IPS-18c (cell line): Measurements from ENCODE around the gene COPZ2.

Source experiments
- H3K4me3 ChIP-seq: 2 replicates; pipeline ENCODE4 v1.7.0; 2013; ENCODE audit warnings: low read depth, mild to moderate bottlenecking, low read length, moderate library complexity; ENCODE audit not compliant: insufficient read depth
- H3K9me3 ChIP-seq: one replicate; pipeline ENCODE4 v1.6.1; 2013; ENCODE audit warnings: mild to moderate bottlenecking, low read length, moderate library complexity; ENCODE audit not compliant: control insufficient read depth, insufficient read depth

Gene COPZ2

DNA sequence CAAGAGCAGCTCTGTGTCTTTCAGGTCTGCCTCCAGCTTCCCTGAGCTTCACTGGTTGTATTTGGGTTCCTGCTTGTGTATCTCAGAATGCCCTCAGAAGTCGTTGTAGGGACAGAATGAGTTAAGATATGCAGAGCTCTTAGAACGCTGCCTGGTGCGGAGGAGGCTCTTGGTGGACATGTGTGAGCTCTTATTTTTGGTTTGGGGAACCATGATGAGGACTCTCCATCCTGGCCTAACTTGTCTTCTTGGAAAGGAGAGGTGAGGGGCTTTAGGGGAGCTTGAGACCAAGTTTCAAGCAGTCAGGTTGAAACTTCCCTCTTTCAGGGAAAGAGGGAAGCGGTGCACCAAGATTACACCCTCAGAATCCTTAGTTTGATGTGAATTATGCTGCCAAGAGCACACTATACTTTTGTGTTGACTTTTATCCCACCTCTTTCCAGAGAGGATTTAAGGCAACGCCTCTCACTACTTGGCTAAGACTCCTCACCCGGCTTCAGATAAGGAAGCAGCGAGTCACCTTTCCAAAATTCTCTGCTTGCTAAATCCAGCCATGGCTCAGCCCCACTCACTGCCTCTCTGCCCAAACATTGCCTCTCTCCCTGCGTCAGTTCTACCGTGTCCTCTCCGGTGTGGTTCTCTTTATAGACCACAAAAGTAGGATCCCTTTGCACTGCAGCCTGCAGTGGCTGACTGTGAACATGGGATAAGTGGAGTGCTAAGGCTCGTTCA is 53.9 kb downstream of the COPZ2 start:
- no peaks in the 10 kb centered on the region for H3K9me3 ChIP-seq
- no peak overlapping the region for H3K4me3 ChIP-seq

DNA sequence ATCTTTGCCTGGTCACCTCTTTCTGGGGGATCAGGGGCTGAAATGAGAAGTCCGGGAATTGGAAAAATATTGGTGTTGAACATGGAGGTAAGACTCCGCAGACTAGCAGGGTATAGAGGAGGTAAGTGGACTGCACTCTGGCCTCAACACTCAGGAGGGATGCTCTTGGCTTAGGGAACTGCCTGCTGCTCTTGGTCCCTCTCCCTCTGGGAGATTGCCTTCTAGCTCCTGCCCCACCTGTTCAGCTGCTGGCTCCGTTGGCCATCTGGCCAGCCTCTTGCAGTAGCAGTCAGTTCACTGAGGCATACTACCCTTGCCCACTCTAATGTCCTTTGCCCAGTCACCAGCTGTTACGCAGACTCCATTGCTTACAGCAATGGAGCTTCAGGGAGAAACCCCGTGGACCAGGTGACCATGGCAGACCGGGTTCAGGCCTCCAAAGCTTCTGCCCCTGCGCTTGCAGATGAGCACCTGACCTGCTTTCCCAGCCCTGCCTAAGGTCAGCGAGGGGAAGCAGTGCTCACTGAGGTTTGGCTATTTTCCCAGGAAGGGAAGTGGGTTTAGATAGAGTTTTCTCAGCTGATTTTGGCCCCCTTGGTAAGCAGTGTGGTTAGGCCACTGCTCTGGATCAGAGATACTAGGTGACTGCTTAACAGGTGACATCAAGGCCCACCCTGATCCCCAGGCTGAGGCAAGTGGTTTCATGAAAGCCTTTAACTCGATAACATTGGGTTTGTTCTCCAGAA is 54.8 kb downstream of the COPZ2 start:
- Histone ChIP-seq H3K9me3 (no peaks in the 10 kb centered on the region), H3K4me3 (no peak overlapping the region)

DNA sequence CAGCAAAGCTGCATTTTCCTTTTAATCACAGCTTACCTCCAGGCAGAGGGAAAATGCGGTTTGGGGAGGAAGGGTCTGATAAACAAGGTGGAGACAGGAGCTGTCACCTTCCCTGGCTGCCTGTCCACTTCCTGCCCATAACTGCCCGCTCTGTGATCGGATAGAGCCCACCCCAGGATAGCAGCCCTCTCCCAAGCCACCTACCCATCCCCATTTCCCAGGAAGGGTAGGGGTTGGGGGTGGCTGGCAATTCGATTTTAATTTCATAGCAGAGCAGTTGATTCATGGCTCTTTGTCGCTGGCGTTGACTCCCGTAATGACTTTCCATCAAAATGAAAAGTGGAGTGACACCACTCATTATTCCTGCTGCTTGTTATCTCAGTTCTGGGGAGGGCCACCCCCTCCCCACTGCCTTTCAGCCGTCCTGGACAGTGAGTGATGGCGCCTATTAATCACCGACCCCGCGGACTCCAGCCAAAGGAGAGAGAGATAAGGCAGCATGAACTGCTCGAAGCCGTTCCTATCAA is 55.4 kb downstream of the COPZ2 start:
- Histone ChIP-seq H3K4me3 (no peak overlapping the region), H3K9me3 (no peaks in the 10 kb centered on the region)

DNA sequence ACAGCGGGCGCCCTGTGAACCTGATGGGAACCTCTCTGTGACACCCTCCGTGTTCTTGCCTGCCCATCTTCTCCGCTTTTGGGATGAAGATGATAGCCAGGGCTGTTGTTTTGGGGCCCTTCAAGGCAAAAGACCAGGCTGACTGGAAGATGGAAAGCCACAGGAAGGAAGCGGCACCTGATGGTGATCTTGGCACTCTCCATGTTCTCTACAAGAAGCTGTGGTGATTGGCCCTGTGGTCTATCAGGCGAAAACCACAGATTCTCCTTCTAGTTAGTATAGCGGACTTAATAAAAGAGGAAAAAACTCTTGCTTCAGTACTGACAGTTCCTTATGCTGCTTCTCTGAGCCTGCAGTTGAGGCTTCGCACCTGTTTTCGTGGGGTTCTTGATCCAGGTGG is 56.1 kb downstream of the COPZ2 start:
- H3K4me3 ChIP-seq = no peak overlapping the region
- H3K9me3 ChIP-seq = no peaks in the 10 kb centered on the region

DNA sequence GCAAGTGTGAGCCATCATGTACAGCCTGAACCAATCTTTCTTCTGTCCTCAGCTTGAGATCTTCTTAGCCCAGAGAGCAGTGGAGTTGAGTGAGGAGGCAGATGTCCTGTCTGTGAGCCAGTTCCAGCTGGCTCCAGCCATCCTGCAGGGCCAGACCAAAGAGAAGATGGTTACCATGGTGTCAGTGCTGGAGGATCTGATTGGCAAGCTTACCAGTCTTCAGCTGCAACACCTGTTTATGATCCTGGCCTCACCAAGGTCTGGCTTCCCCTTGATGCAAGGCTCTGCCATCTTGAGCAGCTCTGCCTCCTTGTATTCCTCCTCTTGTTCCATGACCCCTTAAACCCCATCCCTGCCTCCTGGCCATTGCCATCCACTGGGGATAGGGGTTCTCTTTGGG is 57.1 kb downstream of the COPZ2 start:
- H3K9me3 ChIP-seq = no peaks in the 10 kb centered on the region
- no peak overlapping the region for H3K4me3 ChIP-seq

DNA sequence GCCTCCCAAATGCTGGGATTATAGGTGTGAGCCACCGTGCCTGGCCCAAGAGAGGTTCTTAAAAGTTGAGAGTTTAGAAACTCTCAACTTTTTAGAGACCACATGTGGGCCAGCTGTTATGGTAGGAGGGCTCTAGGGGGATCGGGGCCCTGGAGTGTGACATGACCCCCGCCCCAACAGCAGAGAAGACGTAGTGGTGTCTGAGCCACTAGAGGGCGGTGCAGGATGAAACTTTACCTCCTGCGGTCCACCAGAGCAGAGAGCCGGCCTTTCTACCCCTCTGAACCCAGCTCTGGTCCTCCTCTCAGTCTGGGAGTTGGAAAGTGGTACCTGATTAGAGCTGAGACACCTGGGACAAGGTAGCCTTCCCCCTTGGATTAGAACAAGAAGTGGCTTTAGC is 59.3 kb downstream of the COPZ2 start:
- Histone ChIP-seq H3K9me3 (no peaks in the 10 kb centered on the region), H3K4me3 (no peak overlapping the region)
